GM21390 (cell line): Measurements from ENCODE around the gene IQSEC1.
A peak's percentile ranks its signal among the peaks of the same experiment; 100 is the strongest.

Source experiments
- ATAC-seq: cut with Tn5 transposase; IDR thresholded peaks from one replicate; pipeline ENCODE4 v1.9.1; 2021; ENCODE audit not compliant: unreplicated experiment

IQSEC1 gene

DNA sequence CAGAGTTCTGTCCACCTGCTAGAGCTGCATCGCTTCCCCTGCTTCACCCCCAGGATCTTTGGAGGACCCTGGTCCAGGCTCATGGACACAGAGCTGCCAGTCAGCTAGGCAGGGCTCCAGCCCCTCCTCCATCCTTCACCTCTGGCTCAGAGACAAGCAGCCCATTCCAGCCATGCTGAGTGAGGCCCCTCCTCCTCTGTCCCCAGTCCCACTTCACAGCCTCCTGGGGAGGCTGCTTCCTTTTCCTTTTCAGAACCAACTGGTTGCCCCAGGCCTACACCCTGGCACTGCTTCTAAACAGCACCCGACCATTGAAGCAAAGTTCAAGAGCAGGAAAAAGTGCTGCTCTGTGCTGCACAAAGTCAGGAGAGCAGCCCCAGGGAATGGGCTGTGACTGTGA lies 22.2 kb downstream of the IQSEC1 start:
- no peak for ATAC-seq

DNA sequence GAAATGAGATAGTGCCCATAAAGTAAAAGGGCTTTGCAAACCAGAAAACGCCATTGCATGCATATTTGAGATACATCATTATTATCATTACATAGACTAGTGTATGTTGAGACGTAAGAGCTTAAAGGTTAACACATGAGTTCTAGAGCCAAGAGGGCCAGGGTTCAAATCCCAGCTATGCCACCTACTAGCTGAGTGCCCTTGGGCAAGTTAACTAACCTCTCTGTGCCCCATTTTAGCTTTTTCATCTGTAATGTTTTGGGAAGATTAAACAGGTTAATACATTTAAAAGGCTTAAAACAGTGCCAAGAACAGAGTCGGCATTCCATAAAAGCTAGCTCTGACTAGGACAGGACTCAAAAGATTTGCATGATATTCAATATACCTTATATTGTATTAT lies 22.8 kb downstream of the IQSEC1 start:
- no peak for ATAC-seq

DNA sequence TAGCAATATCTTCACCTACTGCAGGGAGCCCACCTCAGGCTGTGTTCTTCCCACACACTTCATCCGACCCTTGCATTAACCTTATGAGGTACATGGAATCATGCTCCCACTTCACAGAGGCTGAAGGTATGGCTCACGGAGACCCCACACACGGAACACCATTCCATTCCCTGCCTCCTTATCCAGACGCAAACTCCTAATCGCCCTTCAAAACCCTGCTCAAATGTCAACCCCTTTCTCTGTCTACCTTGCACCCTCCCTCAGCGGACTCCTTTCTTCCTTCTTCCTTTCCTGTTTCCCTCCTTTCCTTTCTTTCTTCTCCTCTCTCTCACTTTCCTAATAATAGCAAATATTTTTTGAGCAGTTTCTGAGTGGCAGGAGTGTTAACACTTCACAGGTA lies 23.8 kb downstream of the IQSEC1 start:
- ATAC-seq: no peak

DNA sequence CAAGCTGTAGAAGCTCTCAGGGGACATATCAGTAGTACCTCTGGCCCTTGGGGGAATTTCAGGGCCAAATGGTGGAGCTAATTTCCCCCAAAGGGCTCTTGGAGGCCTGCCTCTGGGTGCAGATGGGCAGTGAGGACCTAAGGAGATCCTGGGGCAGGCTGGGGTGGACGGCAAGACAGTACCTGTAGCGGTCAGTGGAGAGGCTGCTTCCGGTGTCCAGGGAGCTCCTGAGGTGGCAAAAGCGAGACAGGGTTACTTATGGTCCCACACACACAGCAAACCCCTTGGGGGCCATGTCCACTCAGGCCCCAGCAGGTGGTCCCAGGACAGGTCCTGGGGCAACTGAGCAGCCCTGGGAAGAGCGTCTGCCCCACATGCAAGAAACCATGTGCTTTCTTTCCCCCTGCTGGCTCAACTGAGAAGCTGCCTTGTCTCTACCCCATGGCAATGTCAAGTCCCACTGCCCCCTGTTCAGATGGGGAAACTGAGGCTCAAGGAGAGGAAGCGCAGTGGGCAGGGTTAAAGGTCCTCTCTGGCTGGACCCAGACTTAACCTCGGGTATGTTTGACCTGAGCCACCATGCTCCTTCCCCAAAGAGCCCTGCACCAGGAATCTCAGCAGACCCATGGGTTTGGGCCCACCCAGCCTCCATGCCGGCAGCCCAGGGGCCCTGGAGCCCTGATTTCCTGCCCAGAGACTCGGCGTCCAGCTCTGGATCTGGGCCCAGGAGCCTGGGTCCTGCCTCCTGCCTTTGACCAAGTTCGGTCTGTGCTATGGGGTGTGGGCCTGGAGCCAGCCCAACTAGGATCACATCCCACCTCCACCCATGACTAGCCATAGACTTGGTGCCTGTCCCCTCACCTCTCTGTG lies 25.7 kb downstream of the IQSEC1 start:
- no peak for ATAC-seq

DNA sequence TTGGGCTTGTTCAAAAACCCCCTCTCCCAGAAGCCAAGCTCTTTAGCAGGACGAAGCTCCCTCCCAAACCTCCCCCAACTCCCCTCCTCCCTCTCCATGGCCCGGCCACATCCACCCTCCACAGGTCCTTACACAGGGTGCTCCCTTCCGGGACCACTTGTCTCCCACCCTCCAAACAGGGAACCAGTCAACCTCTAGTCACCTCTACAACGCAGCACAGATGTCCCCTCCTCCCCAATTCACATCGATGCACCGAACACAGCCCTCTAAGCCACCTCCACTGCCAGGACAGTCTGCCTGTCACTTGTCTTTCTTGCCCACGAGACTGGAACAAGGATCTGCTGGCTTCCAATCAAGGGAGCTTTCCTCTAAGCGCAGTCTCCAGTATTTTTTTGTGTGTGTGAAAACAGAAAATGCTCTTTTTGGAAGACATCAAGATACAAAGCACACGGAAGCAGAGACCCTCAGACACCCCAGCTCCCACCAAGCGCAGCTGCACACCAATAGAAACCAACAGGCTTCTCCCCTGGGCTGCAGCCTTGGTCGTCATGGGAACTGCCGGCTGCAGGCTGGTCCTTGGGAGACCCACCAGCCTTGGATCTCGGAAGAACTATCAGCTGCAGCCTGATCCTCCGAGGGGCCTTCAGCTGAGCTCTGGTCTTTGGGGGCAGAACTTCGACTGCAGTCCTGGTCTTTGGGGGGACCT lies 26.5 kb downstream of the IQSEC1 start:
- ATAC-seq: peak; percentile 26

DNA sequence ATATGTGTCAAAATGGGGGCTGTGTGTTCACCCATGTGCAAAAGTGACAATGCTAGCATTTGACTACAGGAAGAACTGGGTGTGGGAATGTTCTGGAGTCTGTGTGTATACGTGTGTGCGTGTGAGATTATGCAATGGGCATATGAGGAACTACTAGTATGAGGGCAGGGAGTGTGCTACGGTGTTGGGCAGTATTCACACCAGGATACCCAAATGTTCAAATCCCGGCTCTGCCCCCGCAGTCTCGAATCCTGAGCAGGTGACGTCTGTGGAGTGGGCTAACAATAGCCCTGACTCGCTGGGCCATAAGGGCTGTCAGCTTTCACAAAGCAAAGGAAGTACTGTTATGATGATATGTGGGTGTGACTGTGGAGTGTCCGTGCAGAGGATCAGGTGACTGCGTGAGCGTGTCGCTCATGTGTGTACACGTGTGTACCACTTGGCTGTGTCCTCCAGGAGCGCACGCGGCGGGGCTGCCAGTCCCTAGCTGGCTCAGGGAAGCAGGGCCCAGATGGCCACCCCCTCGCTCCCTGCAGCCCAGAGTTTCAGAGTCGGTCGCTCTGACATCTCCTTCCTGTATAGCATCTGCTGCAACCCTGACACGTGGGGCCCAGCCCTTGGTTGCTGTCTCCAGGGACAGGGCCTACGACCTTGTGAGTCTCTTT lies 27.2 kb downstream of the IQSEC1 start:
- peak; percentile 87 for ATAC-seq

DNA sequence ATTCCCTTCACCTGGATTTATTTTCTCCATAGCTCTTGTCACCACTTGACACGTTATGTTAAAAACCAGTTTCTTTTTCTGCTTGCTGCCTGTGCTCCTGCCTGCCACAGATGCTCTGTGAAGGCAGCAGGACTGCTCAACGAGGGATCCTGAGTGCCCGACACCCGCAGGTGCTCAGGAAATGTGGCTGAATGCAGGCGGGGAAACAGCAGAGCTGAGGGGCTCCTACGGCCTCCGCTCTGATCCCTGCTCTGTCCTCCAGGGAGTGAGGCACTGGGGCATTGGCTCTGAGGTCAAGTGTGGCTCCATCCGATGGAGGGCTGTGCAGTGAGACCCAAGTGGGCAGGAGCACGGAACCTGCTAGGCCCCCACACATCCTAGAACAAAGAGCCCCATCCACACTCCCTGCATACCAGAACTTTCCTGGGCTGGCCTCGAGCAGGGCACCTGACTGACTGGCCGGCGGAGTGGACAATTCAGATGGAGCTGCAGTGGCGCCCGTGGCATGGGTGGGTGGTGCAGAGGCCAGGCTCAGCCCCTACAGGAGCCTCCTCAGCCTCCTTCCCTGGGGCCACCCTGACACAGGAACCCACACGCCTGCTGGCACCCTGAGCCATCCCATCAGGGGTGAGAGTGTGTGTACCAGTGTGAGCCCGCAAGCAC lies 27.9 kb downstream of the IQSEC1 start:
- no peak for ATAC-seq

DNA sequence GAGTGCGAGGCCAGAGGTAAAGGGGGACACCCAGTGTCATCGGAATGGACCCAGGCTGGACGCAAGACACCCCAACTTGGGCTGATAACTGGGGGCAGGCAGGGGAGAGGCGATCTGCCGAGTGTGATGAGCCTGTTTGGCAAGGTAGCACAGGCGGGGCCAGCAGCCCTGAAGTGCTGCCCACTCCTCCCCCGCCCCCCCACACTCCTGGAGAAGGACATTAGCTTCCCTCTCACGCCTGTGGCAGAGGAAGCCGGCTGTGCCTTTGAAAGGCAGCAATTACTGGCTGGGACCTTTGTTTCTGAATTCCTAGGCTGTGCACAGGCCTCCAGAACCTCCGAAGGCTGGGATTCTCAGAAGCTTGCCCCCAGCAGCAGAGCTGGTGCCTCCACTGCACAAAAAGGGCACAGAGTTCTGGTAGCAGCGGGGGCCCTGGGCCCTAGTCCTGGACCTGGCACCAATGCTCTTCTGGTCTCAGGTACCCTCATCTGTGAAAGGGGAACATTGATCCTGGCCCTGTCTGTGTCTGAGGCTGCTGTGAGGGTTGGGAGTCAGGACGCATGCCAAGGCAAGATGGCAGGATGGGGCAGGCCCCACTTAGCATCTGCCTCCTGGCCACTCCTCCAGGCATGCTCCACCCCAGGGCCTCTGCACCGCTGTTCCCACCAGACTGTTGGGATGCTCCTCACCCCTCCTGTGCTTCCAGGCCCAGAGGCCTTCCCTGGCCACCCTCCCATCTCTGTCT lies 28.6 kb downstream of the IQSEC1 start:
- no peak for ATAC-seq

DNA sequence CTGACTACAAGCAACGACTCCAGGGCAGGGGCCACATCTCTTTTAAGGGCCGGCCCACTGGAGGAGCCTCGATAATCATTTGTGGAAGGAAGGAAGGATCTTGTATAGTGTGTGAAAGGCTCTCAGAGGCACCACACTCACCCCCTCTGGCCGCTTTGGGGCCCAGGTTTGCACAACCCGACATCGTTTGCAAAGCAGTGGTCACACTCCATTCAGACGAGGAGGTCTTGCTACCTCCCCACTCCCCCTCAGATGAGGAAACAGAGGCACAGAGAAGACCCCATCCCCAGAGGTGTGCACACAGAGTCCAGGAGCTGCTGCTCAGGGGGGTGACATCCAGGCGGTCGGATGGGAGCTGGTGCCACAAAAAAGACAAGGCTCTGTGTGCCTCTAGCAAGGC lies 29.6 kb downstream of the IQSEC1 start:
- ATAC-seq: no peak

DNA sequence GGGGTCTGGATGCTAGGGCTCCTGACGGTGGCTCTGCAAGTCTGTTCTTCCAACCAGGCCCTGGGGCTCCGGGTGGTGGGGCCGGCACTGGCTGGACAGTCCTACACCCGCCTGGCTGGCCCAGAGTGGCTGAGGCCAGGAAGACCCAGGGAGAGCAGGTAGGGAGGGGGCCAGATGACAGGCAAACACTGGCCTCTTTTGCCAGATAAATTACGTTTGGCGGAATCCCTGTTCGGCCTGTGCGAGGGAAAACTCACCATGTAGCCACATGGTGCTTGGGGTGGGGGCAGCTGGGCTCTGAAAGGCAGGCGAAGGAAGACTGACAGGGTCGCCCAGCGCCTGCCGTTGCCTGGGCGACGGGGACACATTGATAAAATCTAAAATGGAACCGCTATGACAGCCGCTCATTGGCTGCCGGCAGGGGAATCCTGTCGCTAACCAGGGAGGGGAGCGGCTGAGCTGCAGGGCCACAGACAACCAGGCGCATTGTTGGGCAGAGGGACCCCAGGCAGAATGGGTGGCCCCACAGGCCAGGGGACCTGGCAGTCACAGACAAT lies 30.4 kb downstream of the IQSEC1 start:
- no peak for ATAC-seq

DNA sequence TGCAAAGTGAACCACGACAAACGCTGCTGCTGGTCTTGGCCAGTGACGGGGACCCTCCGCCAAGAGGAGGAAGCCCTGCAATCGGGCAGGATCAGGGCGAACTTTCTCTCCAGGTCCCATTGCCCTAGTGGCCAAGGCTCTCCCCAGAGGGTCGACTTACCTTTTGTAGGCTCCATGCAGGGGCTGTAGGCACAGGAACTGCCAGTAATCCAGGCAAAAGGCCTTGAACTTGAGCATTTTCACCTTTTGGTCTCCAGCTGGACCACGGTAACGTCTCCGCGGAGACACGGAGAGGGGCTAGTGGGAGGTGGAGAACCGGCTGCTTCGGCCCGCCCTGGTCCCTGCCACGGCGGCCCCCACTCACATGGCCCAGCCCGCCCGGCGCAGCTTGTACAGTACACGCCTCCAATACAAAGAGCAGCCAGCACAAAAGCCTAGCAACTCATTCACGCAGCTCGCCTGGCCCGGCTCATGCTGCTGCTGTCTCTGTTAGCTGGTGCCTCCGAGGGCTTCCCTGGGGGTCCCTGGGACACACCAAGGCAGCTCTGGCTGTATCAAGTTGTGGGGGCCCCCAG lies 31.0 kb downstream of the IQSEC1 start:
- ATAC-seq: no peak

DNA sequence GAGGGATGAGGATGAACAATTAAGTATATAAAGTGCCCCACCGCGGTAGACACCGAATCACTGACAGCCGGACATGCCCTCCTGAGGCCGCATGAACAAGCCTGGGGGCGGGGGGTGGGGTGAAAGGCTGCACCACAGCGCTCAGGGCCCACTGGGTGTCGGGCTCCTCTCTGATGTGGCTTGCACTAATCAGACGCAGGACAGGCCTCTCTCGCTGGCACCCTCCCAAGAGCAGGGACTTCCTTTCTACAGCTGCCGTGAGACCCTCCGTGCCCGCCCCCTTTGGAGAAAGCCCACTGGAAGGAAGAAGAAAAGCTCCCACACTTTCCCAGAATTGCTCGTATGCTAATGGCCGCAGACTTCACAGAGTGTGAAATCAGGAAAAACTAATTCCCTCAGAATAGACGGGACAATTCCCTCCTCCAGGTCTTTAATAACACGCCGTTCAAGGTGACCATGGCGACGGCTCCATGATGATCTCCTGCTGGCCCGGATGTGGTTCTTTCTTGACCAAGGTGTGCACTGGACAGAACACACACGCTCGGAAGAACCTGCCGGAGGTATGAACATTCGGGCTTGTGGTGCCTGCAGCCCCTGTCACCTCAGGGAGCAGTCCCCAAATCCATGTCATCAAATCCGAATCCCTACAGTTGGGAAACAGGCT lies 32.0 kb downstream of the IQSEC1 start:
- no peak for ATAC-seq

DNA sequence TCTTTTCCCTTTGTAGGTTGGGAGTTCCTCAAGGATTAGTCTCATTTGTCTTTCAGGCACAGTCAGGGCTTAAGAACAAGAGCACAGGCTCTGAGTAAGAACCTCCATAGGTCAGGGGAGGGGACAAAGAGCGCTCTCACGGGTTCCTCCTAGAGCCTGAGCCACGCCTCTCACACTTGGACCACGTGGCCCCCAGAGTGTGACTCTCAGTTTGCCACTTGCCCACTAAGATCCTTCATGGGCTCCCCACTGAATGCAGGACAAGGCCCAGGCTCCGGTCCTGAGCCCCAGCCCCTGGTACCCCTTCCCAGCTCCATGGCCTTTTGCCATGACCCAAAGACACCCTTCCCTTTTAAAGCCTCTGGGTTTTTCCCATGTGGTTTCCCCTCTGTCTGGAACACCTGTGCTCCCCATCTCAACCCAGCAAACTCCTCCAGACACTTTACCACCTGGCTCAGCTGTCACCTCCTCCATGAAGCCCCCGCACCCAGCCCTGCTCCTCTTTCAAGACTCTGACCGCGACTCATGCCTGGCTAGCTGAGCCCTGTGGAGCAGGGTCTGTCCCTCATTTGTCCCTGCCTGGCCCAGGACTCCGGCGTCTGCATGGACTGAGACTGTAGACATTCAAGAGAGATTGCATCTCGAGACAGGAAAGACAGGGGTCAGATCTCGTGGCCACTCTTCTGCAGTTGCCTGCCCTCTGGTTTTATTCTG lies 32.7 kb downstream of the IQSEC1 start:
- peak; percentile 97 for ATAC-seq

DNA sequence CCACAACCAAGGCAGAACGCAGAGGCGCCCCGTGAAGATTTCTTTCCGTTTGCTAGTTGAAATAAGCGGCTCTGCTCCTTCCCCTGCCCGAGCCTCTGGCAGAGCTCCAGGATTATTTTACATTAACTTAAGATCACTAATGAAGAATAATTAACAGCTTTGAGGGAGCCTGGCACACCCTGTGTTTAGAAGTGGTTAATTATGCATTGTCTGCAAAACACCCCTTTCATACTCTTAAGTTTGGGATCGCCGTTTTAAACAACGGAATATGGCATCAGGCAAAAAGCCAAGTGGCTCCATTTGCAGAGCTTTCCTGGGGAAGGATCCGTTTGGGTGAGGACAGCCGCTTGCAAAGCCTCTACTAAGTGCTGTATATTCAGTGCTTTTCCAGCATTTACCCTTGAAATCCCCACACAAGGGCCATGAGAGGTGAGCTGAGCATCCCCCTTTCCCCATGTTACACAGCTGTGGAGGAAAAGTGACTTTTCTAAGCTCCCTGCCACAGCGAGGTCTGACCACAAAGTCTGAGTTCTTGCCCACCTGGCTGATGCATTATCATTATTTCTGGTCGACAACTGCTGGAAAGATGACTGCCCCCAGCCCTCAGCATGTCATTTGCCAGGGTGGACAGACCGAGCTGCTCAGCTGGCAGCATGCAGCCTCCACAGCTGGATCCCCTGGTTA lies 33.9 kb downstream of the IQSEC1 start:
- ATAC-seq: no peak

DNA sequence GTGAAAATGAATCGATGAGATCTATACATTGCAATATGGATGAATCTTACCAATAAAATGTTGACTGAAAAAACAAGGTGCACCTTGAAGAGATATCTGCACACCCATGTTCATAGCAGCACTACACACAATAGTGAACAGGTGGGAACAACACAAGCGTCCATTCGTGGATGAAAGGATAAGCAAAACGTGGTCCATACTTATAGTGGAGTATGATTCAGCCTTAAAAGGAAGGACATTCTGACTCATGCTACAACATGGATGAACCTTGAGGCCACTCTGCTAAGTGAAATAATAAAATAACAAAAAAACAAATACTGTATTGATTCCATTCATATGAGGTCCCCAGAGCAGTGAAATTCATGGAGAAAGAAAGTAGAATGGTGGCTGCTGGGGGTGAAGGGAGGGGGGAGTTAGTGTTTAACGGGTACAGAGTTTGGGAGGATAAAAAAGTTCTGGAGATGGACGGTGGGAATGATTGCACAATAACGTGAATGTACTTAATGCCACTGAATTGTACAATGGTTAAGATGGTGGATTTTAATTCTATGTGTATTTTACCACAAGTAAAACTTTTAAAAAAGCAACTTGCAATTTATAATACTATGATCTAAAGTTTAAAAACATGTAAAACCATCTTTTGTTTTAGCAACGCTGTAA lies 35.6 kb downstream of the IQSEC1 start:
- no peak for ATAC-seq

DNA sequence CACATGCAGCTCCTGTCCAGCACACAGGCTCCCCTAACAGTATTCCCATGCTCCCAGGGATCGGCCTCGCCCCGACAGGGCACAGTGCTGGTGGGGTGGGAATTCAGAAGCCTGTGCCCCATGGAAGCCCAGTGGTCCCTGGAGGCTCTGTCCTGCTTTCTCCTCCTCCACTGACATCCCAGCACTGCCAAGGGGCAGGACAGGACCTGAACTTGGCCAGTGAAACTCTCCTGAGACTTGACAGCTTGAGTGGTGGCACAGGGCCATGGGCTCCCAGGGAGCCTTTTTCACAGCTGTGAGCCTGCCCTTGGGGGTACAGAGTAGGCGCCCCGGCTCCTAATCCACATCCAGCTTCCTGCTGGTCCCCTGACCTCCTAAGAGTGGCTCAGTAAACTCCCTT lies 38.4 kb downstream of the IQSEC1 start:
- no peak for ATAC-seq

DNA sequence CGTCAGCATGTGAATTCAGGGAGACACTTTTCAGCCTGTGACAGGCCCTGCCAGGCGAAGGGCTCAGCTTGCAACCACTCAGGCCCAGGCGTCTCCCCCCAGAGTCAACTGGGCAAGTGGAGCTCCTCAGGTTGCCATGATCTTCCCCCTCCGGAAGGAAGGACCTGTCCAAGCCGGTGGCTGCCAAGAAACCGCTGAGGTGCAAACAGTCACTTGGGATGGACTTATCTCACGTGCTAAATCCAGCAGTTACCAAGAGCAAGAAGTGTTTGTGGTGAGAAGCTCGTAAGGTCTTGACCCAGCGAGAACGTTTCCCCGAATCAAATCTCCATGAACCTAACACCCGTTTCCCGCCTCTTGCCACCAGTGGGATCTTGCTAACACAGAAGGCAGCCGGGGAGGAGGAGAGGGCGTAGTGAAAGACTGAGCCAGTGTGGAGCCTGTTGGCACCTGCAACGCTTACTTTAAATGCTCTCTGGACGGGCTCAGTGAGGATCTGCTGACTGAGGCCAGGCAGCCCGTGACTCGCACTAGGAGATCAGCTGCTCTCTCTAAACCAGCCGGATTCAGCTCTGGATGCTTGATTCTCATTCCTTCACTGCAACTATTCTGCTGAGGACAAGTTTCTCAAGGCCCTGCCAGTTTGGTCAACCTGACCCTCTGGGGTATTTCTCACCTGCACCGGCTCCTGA lies 39.0 kb downstream of the IQSEC1 start:
- no peak for ATAC-seq
